Activated CD4-positive, alpha-beta T cell treated with anti-CD3 and anti-CD28 coated beads, Interleukin-2, amount 10 ng/mL, durations not matched to agents 7 days and 5 days (primary cell): ENCODE results near the gene RABL3. TPM values are rescaled to one million over a fixed set of nuclear protein-coding genes. Genes with fewer than 3 reads are reported as not detected.
A peak's percentile ranks its signal among the peaks of the same experiment; 100 is the strongest.
"Not testable (repeated sequence)": the region's sequence is repeated elsewhere in the genome, so short reads cannot be mapped to it uniquely, and the experiment has no call there.

Source experiments
- CTCF ChIA-PET: fragments of 350-600 bp; sonication (Branson Sonifier 250); formaldehyde crosslinking; loops from one replicate; lab custom pipeline; 2021; ENCODE audit warnings: antibody characterized with exemption; lab: Charles Lee
- POLR2A ChIA-PET: fragments of 350-600 bp; sonication (Branson Sonifier 250); formaldehyde crosslinking; loops from one replicate; lab custom pipeline; 2021; ENCODE audit warnings: antibody characterized with exemption; lab: Charles Lee
- DNase-seq: peaks from one replicate; pipeline ENCODE4 v3.0.0-alpha.2; 2020
- H3K27ac Mint-ChIP-seq: one replicate; pipeline ENCODE4 v1.8.0; 2021; ENCODE audit warnings: mild to moderate bottlenecking, moderate library complexity, mixed read lengths
- H3K27me3 Mint-ChIP-seq: one replicate; pipeline ENCODE4 v1.8.0; 2021; ENCODE audit warnings: mixed read lengths
- H3K36me3 Mint-ChIP-seq: one replicate; pipeline ENCODE4 v1.8.0; 2021; ENCODE audit warnings: low read depth, mixed read lengths
- H3K4me1 Mint-ChIP-seq: one replicate; pipeline ENCODE4 v1.8.0; 2021; ENCODE audit warnings: mixed read lengths
- H3K4me3 Mint-ChIP-seq: one replicate; pipeline ENCODE4 v1.8.0; 2021; ENCODE audit warnings: mild to moderate bottlenecking, moderate library complexity, mixed read lengths
- H3K9me3 Mint-ChIP-seq: one replicate; pipeline ENCODE4 v1.8.0; 2021; ENCODE audit warnings: mixed read lengths
- total RNA-seq, 2 experiments: library from RNA; stranded (reverse); gene quantifications; one replicate each; pipeline ENCODE4 v1.2.3, GENCODE V29; 2021

Gene RABL3
- total RNA-seq, 2 experiments from 2014 or later: 25.4 to 30.0 TPM

DNA sequence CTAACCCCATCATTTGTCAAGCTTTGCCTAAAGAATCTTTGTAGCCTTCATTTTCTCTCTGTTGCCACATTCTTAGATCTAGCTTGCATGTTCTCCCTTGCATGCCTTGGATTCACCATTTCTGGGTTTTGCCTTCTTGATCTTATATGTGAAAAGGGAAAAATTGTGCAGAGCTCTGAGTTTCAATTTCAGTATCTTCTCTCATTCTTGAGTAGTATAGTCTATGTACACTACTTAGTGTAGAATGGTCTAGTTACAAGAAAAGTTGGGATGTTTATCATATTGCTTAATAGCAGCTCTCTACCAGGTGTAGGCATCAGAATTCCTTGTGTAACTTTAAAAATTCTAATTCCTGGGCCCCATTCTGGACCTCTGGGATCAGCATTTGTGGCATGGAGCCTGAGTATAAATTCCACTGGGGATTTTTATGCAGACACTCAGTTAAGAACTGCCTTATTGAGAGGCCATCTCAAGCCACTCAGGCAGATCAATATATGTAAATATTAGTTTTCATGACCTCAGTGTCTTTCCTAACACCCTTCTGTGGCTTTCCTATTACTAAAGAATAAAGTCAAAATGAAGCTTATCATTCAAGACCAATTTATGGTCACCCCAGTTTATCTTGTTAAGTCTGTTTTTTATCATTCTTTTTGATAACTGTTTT lies 23.6 kb upstream of the RABL3 start:
- Mint-ChIP-seq H3K27me3 (no peaks in the 10 kb centered on the region), H3K9me3 (no peaks in the 10 kb centered on the region), H3K27ac (no peak overlapping the region), H3K4me3 (no peak overlapping the region), H3K36me3 (peaks cover 14% of the 10 kb centered on the region), H3K4me1 (peaks cover 12% of the 10 kb centered on the region)
- DNase-seq: no peak
- CTCF ChIA-PET: interaction anchor here (0.6 to 1.4 kb wide), 6 partner anchors 9 to 161 kb away, joined by 3 to 5 read pairs (median 4); partner anchors contain the start of genes GTF2E1 and RABL3
- POLR2A ChIA-PET: no interaction called here

- POLR2A ChIA-PET: no interaction called here
- peaks cover 12% of the 10 kb centered on the region for H3K4me1 Mint-ChIP-seq
- CTCF ChIA-PET: interaction anchor here (1.5 kb wide), 1 partner anchor 196 kb away, joined by 4 read pairs; no protein-coding TSS in a partner anchor
These were observed 21.9 kb upstream of the RABL3 start for GRCh38 chr3:120764206-120764605.

DNA sequence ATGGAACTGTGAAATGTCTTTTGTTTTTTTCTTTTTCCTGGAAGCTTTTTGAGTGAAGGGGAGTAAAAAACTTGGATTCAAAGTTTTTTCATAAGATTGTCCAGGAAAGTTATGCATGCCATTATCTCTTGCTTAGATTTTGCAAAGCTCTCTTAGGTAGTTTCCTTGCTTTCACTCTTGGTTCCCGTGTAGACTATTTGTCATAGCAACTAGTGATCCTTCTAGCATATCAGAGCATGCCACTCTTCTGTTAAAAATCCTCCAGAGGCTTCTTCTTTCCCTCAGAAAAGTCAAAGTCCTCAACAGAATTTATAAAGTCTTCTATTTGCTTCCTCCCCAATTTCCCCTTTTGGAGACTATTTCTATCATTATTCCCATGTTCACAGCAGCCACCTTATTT lies 21.3 kb upstream of the RABL3 start:
- Mint-ChIP-seq H3K27me3 (no peaks in the 10 kb centered on the region), H3K4me1 (peaks cover 12% of the 10 kb centered on the region), H3K4me3 (no peak overlapping the region), H3K27ac (no peak overlapping the region), H3K36me3 (peaks cover 23% of the 10 kb centered on the region), H3K9me3 (no peaks in the 10 kb centered on the region)
- DNase-seq: no peak
- ChIA-PET CTCF (interaction anchor here (1.0 to 1.5 kb wide), 2 partner anchors 14 to 196 kb away, joined by 3 to 4 read pairs; no protein-coding TSS in a partner anchor), POLR2A (no interaction called here)

More at GRCh38 chr3:120764206-120764605, 21.9 kb upstream of the RABL3 start:
- H3K27ac Mint-ChIP-seq: no peak overlapping the region
- H3K9me3 Mint-ChIP-seq: no peaks in the 10 kb centered on the region
- no peak for DNase-seq
- H3K27me3 Mint-ChIP-seq: no peaks in the 10 kb centered on the region
- H3K4me3 Mint-ChIP-seq: no peak overlapping the region
- peaks cover 17% of the 10 kb centered on the region for H3K36me3 Mint-ChIP-seq

DNA sequence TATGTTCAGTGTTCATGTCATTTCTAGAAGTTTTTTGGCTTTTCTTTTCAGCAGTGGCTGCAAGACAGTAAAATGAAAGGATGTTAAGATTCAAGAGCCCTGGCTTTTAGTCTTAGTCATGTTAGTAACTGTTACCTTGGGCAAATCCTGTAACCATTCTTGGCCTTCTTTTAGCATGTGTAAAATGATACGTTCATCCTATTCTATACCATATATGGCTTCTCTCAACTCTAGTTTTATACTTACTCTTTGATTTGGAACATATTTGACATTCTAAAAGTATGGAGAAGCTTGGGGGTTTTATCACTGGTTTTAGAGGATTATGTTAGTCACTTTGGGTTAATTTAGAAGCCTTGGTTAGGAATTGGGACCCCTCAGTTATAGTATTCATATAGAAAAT lies 20.3 kb upstream of the RABL3 start:
- Mint-ChIP-seq H3K4me3 (no peak overlapping the region), H3K9me3 (peaks cover under 1% of the 10 kb centered on the region), H3K4me1 (peaks cover 12% of the 10 kb centered on the region), H3K27ac (no peak overlapping the region), H3K27me3 (no peaks in the 10 kb centered on the region), H3K36me3 (peaks cover 28% of the 10 kb centered on the region)
- ChIA-PET POLR2A (no interaction called here), CTCF (interaction anchor here (1.0 to 1.5 kb wide), 2 partner anchors 15 to 195 kb away, joined by 3 to 4 read pairs; no protein-coding TSS in a partner anchor)
- no peak for DNase-seq

GRCh38 chr3:120758551-120758950 lies 16.2 kb upstream of the RABL3 start:
- not testable (repeated sequence) for DNase-seq

GRCh38 chr3:120756061-120756460 lies 13.7 kb upstream of the RABL3 start:
- Mint-ChIP-seq H3K27me3 (no peaks in the 10 kb centered on the region), H3K4me1 (peaks cover 2% of the 10 kb centered on the region), H3K36me3 (peaks cover 68% of the 10 kb centered on the region), H3K4me3 (no peak overlapping the region), H3K27ac (no peak overlapping the region), H3K9me3 (peaks cover 8% of the 10 kb centered on the region)
- DNase-seq: no peak
- POLR2A ChIA-PET: no interaction called here
- CTCF ChIA-PET: no interaction called here

More at GRCh38 chr3:120758551-120758950, 16.2 kb upstream of the RABL3 start:
- H3K27me3 Mint-ChIP-seq, H3K4me1 Mint-ChIP-seq, CTCF ChIA-PET, POLR2A ChIA-PET, H3K4me3 Mint-ChIP-seq, H3K27ac Mint-ChIP-seq, H3K9me3 Mint-ChIP-seq: not testable (repeated sequence)
- H3K36me3 Mint-ChIP-seq: peaks cover 57% of the 10 kb centered on the region

DNA sequence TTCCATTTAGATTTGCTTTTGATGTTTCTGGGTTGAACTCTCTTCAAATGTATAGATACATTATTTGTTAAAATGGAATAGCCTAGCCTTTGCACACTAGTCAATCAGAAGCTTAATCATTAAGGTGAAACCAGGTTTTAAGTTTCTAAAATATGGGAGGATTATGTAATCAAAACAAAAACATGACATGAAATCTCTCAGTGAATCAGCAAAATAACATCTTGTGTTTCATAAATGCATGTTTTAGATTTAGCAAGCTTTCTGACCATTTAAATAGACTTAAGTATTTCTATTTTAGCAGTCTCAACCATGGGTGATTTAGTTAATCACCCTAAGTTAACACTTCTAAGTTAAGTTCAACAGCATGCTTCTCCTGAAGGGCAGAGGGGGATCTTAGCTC lies 11.5 kb upstream of the RABL3 start:
- H3K4me1 Mint-ChIP-seq: peaks cover 4% of the 10 kb centered on the region
- no peaks in the 10 kb centered on the region for H3K27me3 Mint-ChIP-seq
- CTCF ChIA-PET: no interaction called here
- peaks cover 61% of the 10 kb centered on the region for H3K36me3 Mint-ChIP-seq
- no peak overlapping the region for H3K4me3 Mint-ChIP-seq
- H3K27ac Mint-ChIP-seq: no peak overlapping the region
- no peak for DNase-seq
- POLR2A ChIA-PET: no interaction called here
- H3K9me3 Mint-ChIP-seq: peaks cover 8% of the 10 kb centered on the region

DNA sequence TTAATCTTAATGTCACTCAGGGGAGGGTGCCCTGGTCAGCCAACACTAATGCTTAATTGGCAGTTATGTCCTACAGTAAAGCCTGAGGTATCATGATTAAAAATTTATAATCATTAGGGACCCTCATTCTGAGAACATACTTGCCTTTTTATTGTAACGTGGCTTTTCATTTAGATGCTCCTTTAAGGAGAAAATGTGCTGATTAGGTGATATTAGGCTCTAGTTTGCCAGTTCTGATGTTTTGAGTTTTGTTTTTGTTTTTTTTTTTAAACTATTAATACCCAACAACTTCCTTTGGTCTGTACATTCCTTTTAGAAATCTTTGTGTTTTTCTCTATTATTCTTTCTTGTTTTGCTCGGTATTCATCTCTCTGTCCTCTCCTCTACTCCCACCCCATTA lies 10.5 kb upstream of the RABL3 start:
- CTCF ChIA-PET: no interaction called here
- POLR2A ChIA-PET: no interaction called here
- Mint-ChIP-seq H3K4me3 (no peak overlapping the region), H3K36me3 (peaks cover 55% of the 10 kb centered on the region), H3K27ac (no peak overlapping the region), H3K4me1 (peaks cover 4% of the 10 kb centered on the region), H3K9me3 (peaks cover 8% of the 10 kb centered on the region), H3K27me3 (no peaks in the 10 kb centered on the region)
- DNase-seq: no peak

DNA sequence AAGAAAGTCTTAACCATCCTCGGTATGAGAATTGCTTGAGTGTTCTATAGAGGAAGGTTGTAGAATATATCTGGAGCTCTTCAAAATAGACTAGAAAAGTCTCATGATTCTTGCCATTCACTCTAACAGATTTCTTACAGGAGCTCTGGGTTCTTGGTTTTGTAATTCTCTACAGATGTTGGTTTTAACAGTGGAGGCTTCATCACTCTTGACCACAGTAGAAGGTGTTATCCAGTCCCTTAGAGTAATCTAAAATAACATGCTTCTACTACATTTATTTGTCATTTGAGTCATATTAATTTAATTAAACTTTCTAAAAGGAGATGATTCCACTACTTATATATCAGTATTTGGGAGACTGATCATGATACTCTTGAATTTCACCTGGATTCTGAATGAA lies 9.9 kb upstream of the RABL3 start:
- Mint-ChIP-seq H3K27ac (no peak overlapping the region), H3K27me3 (no peaks in the 10 kb centered on the region), H3K4me3 (no peak overlapping the region), H3K4me1 (peaks cover 7% of the 10 kb centered on the region), H3K9me3 (peaks cover 9% of the 10 kb centered on the region), H3K36me3 (peaks cover 56% of the 10 kb centered on the region)
- POLR2A ChIA-PET: no interaction called here
- DNase-seq: no peak
- CTCF ChIA-PET: no interaction called here

- Mint-ChIP-seq H3K27ac (no peak overlapping the region), H3K9me3 (peaks cover 4% of the 10 kb centered on the region), H3K4me3 (no peak overlapping the region), H3K4me1 (peaks cover 12% of the 10 kb centered on the region), H3K36me3 (peaks cover 42% of the 10 kb centered on the region), H3K27me3 (no peaks in the 10 kb centered on the region)
- DNase-seq: no peak
- CTCF ChIA-PET: no interaction called here
- POLR2A ChIA-PET: no interaction called here
These were observed 7.5 kb upstream of the RABL3 start for GRCh38 chr3:120749843-120750242.

DNA sequence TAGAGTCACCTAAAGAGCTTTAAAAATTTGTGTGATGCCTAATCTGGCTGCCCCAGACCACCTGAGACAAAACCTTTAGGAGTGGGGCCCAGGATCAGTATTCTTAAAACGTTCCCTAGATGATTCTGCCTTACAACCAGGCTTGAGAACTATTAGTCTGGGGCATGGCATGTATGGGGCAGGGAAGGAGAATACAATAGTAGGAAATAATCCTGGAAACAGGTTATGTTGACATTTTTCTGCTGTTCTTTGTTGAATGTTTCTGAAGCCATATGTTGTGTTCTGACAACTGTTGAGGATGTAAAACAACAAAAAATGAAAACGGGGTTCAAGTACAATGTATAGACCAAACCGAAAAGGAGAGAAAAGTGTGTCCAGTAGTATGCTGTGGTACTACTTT lies 3.1 kb upstream of the RABL3 start:
- peaks cover 13% of the 10 kb centered on the region for H3K36me3 Mint-ChIP-seq
- no peak overlapping the region for H3K27ac Mint-ChIP-seq
- CTCF ChIA-PET: no interaction called here
- H3K9me3 Mint-ChIP-seq: peaks cover 4% of the 10 kb centered on the region
- DNase-seq: no peak
- POLR2A ChIA-PET: no interaction called here
- peaks cover 37% of the 10 kb centered on the region for H3K4me1 Mint-ChIP-seq
- H3K27me3 Mint-ChIP-seq: no peaks in the 10 kb centered on the region
- no peak overlapping the region for H3K4me3 Mint-ChIP-seq

DNA sequence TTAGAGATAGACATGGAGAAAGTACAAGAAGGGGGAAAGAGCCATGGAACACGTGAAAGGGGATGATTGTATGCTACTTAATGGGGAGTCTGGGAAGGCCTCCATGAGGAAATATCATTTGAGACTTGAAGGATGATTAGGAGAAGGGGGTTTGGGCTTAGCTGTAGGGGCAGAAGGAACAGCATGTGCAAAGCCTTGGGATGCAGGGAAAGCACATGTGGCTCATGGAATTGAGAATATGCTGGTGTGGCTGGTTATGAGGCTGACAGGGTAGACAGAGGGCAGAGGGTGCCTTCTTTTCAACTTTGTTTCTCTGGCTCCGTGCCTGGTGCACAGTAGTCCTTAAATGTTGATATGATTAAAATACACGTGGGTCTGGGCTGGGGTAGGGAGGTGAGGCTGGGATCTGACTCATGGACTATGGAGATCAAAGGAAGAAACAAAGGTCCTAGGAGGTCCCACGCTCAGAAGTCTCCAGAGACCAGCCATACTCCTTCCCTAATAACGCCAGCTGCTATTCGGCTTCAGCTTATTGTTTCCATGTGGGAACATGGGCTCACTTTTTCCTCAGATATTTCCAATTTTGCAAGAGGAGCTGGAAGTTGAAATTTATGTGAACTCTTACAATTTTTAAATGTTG lies 1.4 kb upstream of the RABL3 start:
- Mint-ChIP-seq H3K9me3 (peaks cover 4% of the 10 kb centered on the region), H3K4me3 (peak overlapping the region; percentile 93), H3K36me3 (peaks cover 12% of the 10 kb centered on the region), H3K27ac (peak overlapping the region; percentile 95), H3K4me1 (peaks cover 35% of the 10 kb centered on the region), H3K27me3 (no peaks in the 10 kb centered on the region)
- ChIA-PET POLR2A (no interaction called here), CTCF (interaction anchor here (1.0 to 1.3 kb wide), 4 partner anchors 9 to 185 kb away, joined by 3 to 4 read pairs (median 4); no protein-coding TSS in a partner anchor)
- no peak for DNase-seq

DNA sequence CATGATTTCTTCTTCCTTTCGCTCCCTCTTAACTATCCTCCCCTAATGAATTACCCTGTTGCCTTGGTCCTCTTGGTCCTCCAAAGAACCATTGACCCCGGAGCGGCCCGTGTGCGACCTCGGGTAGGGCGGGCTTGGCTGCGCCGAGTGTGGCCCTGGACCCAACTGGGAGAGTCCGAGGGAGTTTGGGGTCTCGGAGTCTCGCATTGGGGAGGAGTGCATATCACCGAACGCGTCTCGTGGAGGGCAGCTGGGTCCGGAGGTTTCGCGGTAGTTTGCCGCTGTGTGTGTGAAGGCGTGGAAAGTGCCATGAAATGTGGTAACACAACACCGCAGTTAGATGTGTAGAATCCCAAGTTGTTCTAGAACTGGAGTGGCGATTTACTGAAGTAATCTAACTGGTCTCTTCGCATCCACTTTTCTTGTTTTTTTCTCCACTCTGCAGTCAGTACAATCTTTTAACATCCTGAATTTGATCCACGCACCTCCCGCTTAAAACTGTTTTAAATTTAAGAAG lies 591 bp upstream of the RABL3 start:
- H3K4me3 Mint-ChIP-seq: peak overlapping the region; percentile 93
- CTCF ChIA-PET: interaction anchor here (0.9 to 1.8 kb wide), 4 partner anchors 14 to 145 kb away, joined by 3 to 5 read pairs (median 4); no protein-coding TSS in a partner anchor
- H3K4me1 Mint-ChIP-seq: peaks cover 35% of the 10 kb centered on the region

More for the DNA sequence above, 591 bp upstream of the RABL3 start:
- Mint-ChIP-seq H3K27me3 (no peaks in the 10 kb centered on the region), H3K36me3 (peaks cover 16% of the 10 kb centered on the region), H3K27ac (peak overlapping the region; percentile 95), H3K9me3 (peaks cover 4% of the 10 kb centered on the region)
- POLR2A ChIA-PET: interaction anchor here (1.6 kb wide), 1 partner anchor 147 kb away, joined by 4 read pairs; the partner anchor contains the start of gene NDUFB4
- DNase-seq: peak; percentile 39
